Measurements from ENCODE around the gene IRX4.
"Not testable (repeated sequence)": the region's sequence is repeated elsewhere in the genome, so short reads cannot be mapped to it uniquely, and the experiment has no call there.

DNA sequence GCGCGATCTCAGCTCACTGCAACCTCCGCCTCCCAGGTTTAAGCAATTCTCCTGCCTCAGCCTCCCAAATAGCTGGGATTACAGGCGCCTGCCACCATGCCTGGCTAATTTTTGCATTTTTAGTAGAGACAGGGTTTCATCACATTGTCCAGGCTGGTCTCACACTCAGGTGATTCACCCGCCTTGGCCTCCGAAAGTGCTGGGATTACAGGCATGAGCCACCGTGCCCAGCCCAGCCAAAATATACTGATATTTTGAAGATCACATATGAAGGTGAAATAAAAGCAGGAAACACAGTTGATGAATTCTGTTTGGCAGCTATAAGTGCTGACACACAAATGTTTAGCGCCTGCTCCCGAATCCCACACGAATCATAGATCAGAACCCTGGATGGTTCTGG is 39.0 kb downstream of the IRX4 start:
- TF ChIP-seq, protein P1, sequence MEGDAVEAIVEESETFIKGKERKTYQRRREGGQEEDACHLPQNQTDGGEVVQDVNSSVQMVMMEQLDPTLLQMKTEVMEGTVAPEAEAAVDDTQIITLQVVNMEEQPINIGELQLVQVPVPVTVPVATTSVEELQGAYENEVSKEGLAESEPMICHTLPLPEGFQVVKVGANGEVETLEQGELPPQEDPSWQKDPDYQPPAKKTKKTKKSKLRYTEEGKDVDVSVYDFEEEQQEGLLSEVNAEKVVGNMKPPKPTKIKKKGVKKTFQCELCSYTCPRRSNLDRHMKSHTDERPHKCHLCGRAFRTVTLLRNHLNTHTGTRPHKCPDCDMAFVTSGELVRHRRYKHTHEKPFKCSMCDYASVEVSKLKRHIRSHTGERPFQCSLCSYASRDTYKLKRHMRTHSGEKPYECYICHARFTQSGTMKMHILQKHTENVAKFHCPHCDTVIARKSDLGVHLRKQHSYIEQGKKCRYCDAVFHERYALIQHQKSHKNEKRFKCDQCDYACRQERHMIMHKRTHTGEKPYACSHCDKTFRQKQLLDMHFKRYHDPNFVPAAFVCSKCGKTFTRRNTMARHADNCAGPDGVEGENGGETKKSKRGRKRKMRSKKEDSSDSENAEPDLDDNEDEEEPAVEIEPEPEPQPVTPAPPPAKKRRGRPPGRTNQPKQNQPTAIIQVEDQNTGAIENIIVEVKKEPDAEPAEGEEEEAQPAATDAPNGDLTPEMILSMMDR (IDR thresholded peaks at IDR 0.05): not testable (repeated sequence)
- not testable (repeated sequence) for TF ChIP-seq POLR2A (IDR thresholded peaks at IDR 0.05)
